H9 (cell line): ENCODE results near the gene CFAP46. TPM values are rescaled to one million over a fixed set of nuclear protein-coding genes. Genes with fewer than 3 reads are reported as not detected.

Experiments used
- DNase-seq: peaks from one replicate; pipeline ENCODE4 v3.0.0-alpha.2; 2017
- H2AFZ ChIP-seq: one replicate; pipeline ENCODE4 v1.6.1; 2013; ENCODE audit warnings: mild to moderate bottlenecking, low read length, control low read depth, moderate library complexity
- H2AK5ac ChIP-seq: 2 replicates; pipeline ENCODE4 v1.6.1; 2013; ENCODE audit warnings: low read length, control low read depth, mixed read lengths; ENCODE audit not compliant: insufficient read length
- H2BK120ac ChIP-seq: one replicate; pipeline ENCODE4 v1.6.1; 2013; ENCODE audit warnings: low read depth, mild to moderate bottlenecking, low read length, control low read depth, inconsistent platforms; ENCODE audit not compliant: poor library complexity, severe bottlenecking
- H2BK12ac ChIP-seq: 2 replicates; pipeline ENCODE4 v1.6.1; 2013; ENCODE audit warnings: low read length, control low read depth, mixed read lengths, low read depth; ENCODE audit not compliant: insufficient read length
- H2BK15ac ChIP-seq: 2 replicates; pipeline ENCODE4 v1.6.1; 2013; ENCODE audit warnings: low read depth, low read length, control low read depth
- H2BK20ac ChIP-seq: one replicate; pipeline ENCODE4 v1.6.1; 2013; ENCODE audit warnings: low read depth, mild to moderate bottlenecking, low read length, control low read depth, inconsistent platforms; ENCODE audit not compliant: poor library complexity, severe bottlenecking
- H2BK5ac ChIP-seq: 2 replicates; pipeline ENCODE4 v1.6.1; 2013; ENCODE audit warnings: low read length, control low read depth, mixed read lengths; ENCODE audit not compliant: insufficient read length
- H3K14ac ChIP-seq: 2 replicates; pipeline ENCODE4 v1.6.1; 2013; ENCODE audit warnings: low read length, control low read depth; ENCODE audit not compliant: insufficient read depth
- H3K18ac ChIP-seq: 2 replicates; pipeline ENCODE4 v1.6.1; 2013; ENCODE audit warnings: low read depth, mild to moderate bottlenecking, mixed read lengths, low read length, control low read depth; ENCODE audit not compliant: insufficient read length
- H3K23ac ChIP-seq: 2 replicates; pipeline ENCODE4 v1.6.1; 2013; ENCODE audit warnings: low read length, control low read depth, mixed read lengths, low read depth; ENCODE audit not compliant: insufficient read length
- H3K23me2 ChIP-seq: 2 replicates; pipeline ENCODE4 v1.6.1; 2013; ENCODE audit warnings: low read depth, mild to moderate bottlenecking, mixed read lengths, low read length, control low read depth; ENCODE audit not compliant: insufficient read length, poor library complexity, severe bottlenecking
- H3K27ac ChIP-seq: 2 replicates; pipeline ENCODE4 v1.5.1; 2013; ENCODE audit warnings: low read length, control low read depth, mixed read lengths, low read depth; ENCODE audit not compliant: insufficient read length
- H3K27me3 ChIP-seq: 2 replicates; pipeline ENCODE4 v1.6.1; 2013; ENCODE audit warnings: low read length, control low read depth, inconsistent platforms; ENCODE audit not compliant: insufficient read depth
- H3K4ac ChIP-seq: 2 replicates; pipeline ENCODE4 v1.6.1; 2013; ENCODE audit warnings: low read depth, mild to moderate bottlenecking, control low read depth, inconsistent platforms, low read length, moderate library complexity
- H3K4me1 ChIP-seq: 2 replicates; pipeline ENCODE4 v1.6.1; 2013; ENCODE audit warnings: low read length, control low read depth, inconsistent platforms; ENCODE audit not compliant: insufficient read depth
- H3K4me2 ChIP-seq: 2 replicates; pipeline ENCODE4 v1.6.1; 2013; ENCODE audit warnings: low read length, control low read depth, mixed read lengths; ENCODE audit not compliant: insufficient read length, insufficient read depth
- H3K56ac ChIP-seq: 2 replicates; pipeline ENCODE4 v1.6.1; 2013; ENCODE audit warnings: low read depth, mild to moderate bottlenecking, mixed read lengths, low read length, control low read depth; ENCODE audit not compliant: insufficient read length
- H3K79me1 ChIP-seq: 2 replicates; pipeline ENCODE4 v1.6.1; 2013; ENCODE audit warnings: low read depth, mild to moderate bottlenecking, moderate library complexity, low read length, control low read depth, inconsistent platforms; ENCODE audit not compliant: insufficient read depth, poor library complexity, severe bottlenecking
- H3K79me2 ChIP-seq: 2 replicates; pipeline ENCODE4 v1.6.1; 2013; ENCODE audit warnings: low read length, control low read depth, inconsistent platforms; ENCODE audit not compliant: insufficient read depth
- H3K9ac ChIP-seq: 2 replicates; pipeline ENCODE4 v1.6.1; 2013; ENCODE audit warnings: low read length, control low read depth, mixed read lengths; ENCODE audit not compliant: insufficient read length; ENCODE audit errors: extremely low read depth
- H3K9me3 ChIP-seq: one replicate; pipeline ENCODE4 v1.6.1; 2013; ENCODE audit warnings: low read depth, low read length, inconsistent platforms; ENCODE audit not compliant: control insufficient read depth
- H3T11ph ChIP-seq: one replicate; pipeline ENCODE4 v1.6.1; 2013; ENCODE audit warnings: mild to moderate bottlenecking, low read length, control low read depth, inconsistent platforms
- H4K20me1 ChIP-seq: one replicate; pipeline ENCODE4 v1.6.1; 2013; ENCODE audit not compliant: control insufficient read depth, insufficient read length, insufficient read depth
- H4K5ac ChIP-seq: 2 replicates; pipeline ENCODE4 v1.6.1; 2013; ENCODE audit warnings: low read depth, mild to moderate bottlenecking, mixed read lengths, low read length, control low read depth; ENCODE audit not compliant: insufficient read length
- H4K8ac ChIP-seq: replicated peaks from 2 replicates; pipeline ENCODE4 v1.6.1; 2013; ENCODE audit warnings: low read length, control low read depth, mixed read lengths, low read depth; ENCODE audit not compliant: insufficient read length
- H4K91ac ChIP-seq: 2 replicates; pipeline ENCODE4 v1.6.1; 2013; ENCODE audit warnings: low read depth, mild to moderate bottlenecking, moderate library complexity, mixed read lengths, low read length, control low read depth; ENCODE audit not compliant: insufficient read length
- H3K27ac Mint-ChIP-seq, 3 experiments: 2 replicates in 2 of 3; 3 replicates in 1 of 3; pipeline ENCODE4 v1.8.0; 2020 to 2021; ENCODE audit warnings: mixed read lengths in 3 of 3, mild to moderate bottlenecking in 1 of 3, moderate library complexity in 1 of 3
- H3K27me3 Mint-ChIP-seq: 2 replicates; pipeline ENCODE4 v1.8.0; 2021; ENCODE audit warnings: low read depth, mild to moderate bottlenecking, moderate library complexity, mixed read lengths
- H3K36me3 Mint-ChIP-seq, 3 experiments: 2 replicates in 2 of 3; 3 replicates in 1 of 3; pipeline ENCODE4 v1.8.0; 2020 to 2021; ENCODE audit warnings: low read depth in 3 of 3, mixed read lengths in 3 of 3; ENCODE audit not compliant: insufficient read depth in 1 of 3
- H3K4me1 Mint-ChIP-seq, 2 experiments: 2 replicates each; pipeline ENCODE4 v1.8.0; 2020; ENCODE audit warnings: mixed read lengths in 2 of 2
- H3K4me3 Mint-ChIP-seq, 2 experiments: 2 replicates in 1 of 2; 3 replicates in 1 of 2; pipeline ENCODE4 v1.8.0; 2020 to 2021; ENCODE audit warnings: mild to moderate bottlenecking in 2 of 2, mixed read lengths in 2 of 2, moderate library complexity in 1 of 2
- H3K9me3 Mint-ChIP-seq, 2 experiments: 2 replicates in 1 of 2; 3 replicates in 1 of 2; pipeline ENCODE4 v1.8.0; 2020; ENCODE audit warnings: mild to moderate bottlenecking in 2 of 2, mixed read lengths in 2 of 2, moderate library complexity in 1 of 2
- WGBS: extraction: QIAGEN DNeasy Blood & Tissue Kit; methylation state at CpG from one replicate; pipeline ENCODE4 v1.1.7; 2013; ENCODE audit warnings: missing lambda C conversion rate, low lambda C conversion rate, mixed read lengths; ENCODE audit not compliant: insufficient read length; ENCODE audit errors: extremely low coverage; 5-methylcytosine and 5-hydroxymethylcytosine counted together
- total RNA-seq: library from RNA; stranded (reverse); gene quantifications from 2 replicates; pipeline ENCODE4 v1.2.1, GENCODE V29; 2021
- TF ChIP-seq, protein P1 (sequence below): fragments of 200-600 bp; sonication (generic); conservative IDR thresholded peaks from 3 replicates; pipeline ENCODE4 v1.8.0; 2021; ENCODE audit warnings: antibody characterized with exemption, mild to moderate bottlenecking

The CFAP46 gene
- total RNA-seq, 1 experiment from 2014 or later: 3.1 TPM

DNA sequence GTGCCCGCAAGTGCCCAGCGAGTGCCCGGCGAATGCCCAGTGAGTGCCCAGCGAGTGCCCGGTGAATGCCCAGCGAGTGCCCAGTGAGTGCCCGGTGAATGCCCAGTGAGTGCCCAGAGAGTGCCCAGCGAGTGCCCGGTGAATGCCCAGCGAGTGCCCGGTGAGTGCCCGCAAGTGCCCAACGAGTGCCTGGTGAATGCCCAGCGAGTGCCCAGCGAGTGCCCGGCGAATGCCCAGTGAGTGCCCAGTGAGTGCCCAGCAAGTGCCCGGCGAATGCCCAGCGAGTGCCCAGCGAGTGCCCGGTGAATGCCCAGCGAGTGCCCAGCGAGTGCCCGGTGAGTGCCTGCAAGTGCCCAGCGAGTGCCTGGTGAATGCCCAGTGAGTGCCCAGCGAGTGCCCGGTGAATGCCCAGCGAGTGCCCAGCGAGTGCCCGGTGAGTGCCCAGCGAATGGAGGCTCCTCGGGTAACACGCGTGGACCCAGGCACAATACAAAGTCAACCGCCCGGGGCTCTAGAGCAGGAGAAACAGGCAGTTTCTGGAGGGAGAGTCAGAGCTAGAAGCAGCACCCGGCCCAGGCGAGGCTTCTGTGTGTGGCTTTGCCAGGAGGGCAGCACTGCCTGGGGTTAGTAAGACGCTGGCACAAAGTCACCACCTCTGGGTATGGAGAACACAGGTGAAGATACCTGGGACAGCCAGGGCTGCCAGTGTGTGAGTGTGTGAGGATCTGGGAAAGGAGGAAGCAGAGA, 38.2 kb upstream of the CFAP46 start:
- peaks cover 14% of the 10 kb centered on the region for H3K27me3 Mint-ChIP-seq

More for the DNA sequence above, 38.2 kb upstream of the CFAP46 start:
- Mint-ChIP-seq H3K36me3 (no peaks in the 10 kb centered on the region), H3K9me3 (no peaks in the 10 kb centered on the region), H3K27ac (no peak overlapping the region), H3K4me1 (peaks cover 2 to 16% of the 10 kb centered on the region in 2 experiments), H3K4me3 (no peak overlapping the region)
- no CpG with 5 or more reads among the region's 41 CpGs for WGBS
- H2BK20ac ChIP-seq: no peak overlapping the region
- H3K27me3 ChIP-seq: no peaks in the 10 kb centered on the region
- H4K20me1 ChIP-seq: no peaks in the 10 kb centered on the region
- H2BK5ac ChIP-seq: no peak overlapping the region
- H3K79me2 ChIP-seq: no peaks in the 10 kb centered on the region
- H3K4ac ChIP-seq: no peak overlapping the region
- H2AK5ac ChIP-seq: no peak overlapping the region
- H3K14ac ChIP-seq: no peak overlapping the region; the same call in 1 of the 2 replicates
- H3K4me2 ChIP-seq: no peak overlapping the region
- H2BK12ac ChIP-seq: no peak overlapping the region
- no peak overlapping the region for H4K8ac ChIP-seq
- H3K9ac ChIP-seq: no peak overlapping the region
- DNase-seq: no peak
- no peak overlapping the region for H2BK15ac ChIP-seq
- no peak overlapping the region for H3K56ac ChIP-seq
- H3K23me2 ChIP-seq: no peaks in the 10 kb centered on the region
- H3K79me1 ChIP-seq: no peaks in the 10 kb centered on the region
- no peak overlapping the region for H3K18ac ChIP-seq
- H2BK120ac ChIP-seq: no peak overlapping the region
- H3T11ph ChIP-seq: no peak overlapping the region
- no peak overlapping the region for H4K91ac ChIP-seq
- no peak overlapping the region for H2AFZ ChIP-seq
- no peaks in the 10 kb centered on the region for H3K9me3 ChIP-seq
- H3K27ac ChIP-seq: no peak overlapping the region
- TF ChIP-seq, protein P1, sequence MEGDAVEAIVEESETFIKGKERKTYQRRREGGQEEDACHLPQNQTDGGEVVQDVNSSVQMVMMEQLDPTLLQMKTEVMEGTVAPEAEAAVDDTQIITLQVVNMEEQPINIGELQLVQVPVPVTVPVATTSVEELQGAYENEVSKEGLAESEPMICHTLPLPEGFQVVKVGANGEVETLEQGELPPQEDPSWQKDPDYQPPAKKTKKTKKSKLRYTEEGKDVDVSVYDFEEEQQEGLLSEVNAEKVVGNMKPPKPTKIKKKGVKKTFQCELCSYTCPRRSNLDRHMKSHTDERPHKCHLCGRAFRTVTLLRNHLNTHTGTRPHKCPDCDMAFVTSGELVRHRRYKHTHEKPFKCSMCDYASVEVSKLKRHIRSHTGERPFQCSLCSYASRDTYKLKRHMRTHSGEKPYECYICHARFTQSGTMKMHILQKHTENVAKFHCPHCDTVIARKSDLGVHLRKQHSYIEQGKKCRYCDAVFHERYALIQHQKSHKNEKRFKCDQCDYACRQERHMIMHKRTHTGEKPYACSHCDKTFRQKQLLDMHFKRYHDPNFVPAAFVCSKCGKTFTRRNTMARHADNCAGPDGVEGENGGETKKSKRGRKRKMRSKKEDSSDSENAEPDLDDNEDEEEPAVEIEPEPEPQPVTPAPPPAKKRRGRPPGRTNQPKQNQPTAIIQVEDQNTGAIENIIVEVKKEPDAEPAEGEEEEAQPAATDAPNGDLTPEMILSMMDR: no peak
- H4K5ac ChIP-seq: no peak overlapping the region
- no peak overlapping the region for H3K23ac ChIP-seq
- H3K4me1 ChIP-seq: no peaks in the 10 kb centered on the region
